Endothelial cell of hepatic sinusoid (primary cell): ENCODE measurements around the gene TGIF2LY.
"Not testable (repeated sequence)": the region's sequence is repeated elsewhere in the genome, so short reads cannot be mapped to it uniquely, and the experiment has no call there.

Source experiments
- in situ Hi-C: cut with HindIII; loops from 2 replicates; pipeline ENCODE4 v1.10.0; 2017; ENCODE audit warnings: low sequenced_read_pairs

The TGIF2LY gene

GRCh38 chrY:3578767-3579166, at the start of gene TGIF2LY:
Gene TGIF2LY (plus strand): TSS chrY:3579067. CDS start chrY:3579245, 178 bp downstream.
- in situ Hi-C loops, result not testable (repeated sequence)
